ENCODE results near the gene AUTS2. TPM values are rescaled to one million over a fixed set of nuclear protein-coding genes. Genes with fewer than 3 reads are reported as not detected.

The AUTS2 gene
- polyA plus RNA-seq, 1 donor from 2014 or later, result 97.3 TPM

DNA sequence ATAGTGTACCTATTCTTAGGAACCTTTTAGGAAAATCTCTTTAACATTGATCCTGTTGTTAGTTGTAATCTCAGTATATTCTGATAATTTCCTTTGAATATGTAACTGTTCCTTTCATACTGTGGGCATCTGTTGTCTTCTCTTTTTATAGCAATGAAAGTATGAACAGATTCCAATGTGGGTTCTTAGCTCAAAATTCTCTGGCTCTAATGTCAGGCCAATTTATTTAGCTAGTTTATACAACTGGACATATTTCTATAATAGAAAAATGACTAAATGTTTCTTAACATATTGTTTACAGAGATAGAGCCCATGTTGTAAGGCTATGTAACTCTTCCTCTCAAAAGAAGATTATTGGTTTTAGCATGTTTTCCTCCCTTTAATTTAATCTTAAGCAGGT is 363.2 kb downstream of the AUTS2 start:
- H3K4me3 ChIP-seq (ENCODE audit: low read length), result no peak overlapping the region
- H3F3A ChIP-seq (ENCODE audit: insufficient read depth, low read length, poor library complexity, severe bottlenecking), result no peaks in the 10 kb centered on the region
- H3K9ac ChIP-seq (ENCODE audit: low read length), result no peak overlapping the region
- H3K9me3 ChIP-seq (ENCODE audit: low read length), result no peaks in the 10 kb centered on the region
- H2AFZ ChIP-seq (ENCODE audit: low read depth, low read length), result no peak overlapping the region
- no peaks in the 10 kb centered on the region for H3K9me2 ChIP-seq (ENCODE audit: insufficient read depth, low read length)
- H3K27ac ChIP-seq (ENCODE audit: low read length), result no peak overlapping the region
- TF ChIP-seq EP300 (conservative IDR thresholded peaks at IDR 0.05; ENCODE audit: poor library complexity, severe bottlenecking) (no peak), SMC3 (conservative IDR thresholded peaks at IDR 0.05; ENCODE audit: poor library complexity) (no peak), MXI1 (conservative IDR thresholded peaks at IDR 0.05; ENCODE audit: poor library complexity, severe bottlenecking) (no peak), EZH2 (IDR thresholded peaks at IDR 0.05; ENCODE audit: borderline replicate concordance, insufficient read depth, low read length, poor library complexity, severe bottlenecking) (no peak), RAD21 (conservative IDR thresholded peaks at IDR 0.05) (no peak)
- H3K36me3 ChIP-seq (ENCODE audit: insufficient read depth, low read length), result no peaks in the 10 kb centered on the region
- H3K4me2 ChIP-seq (ENCODE audit: low read length), result no peak overlapping the region
- no peaks in the 10 kb centered on the region for H4K20me1 ChIP-seq (ENCODE audit: insufficient read depth)
- no peaks in the 10 kb centered on the region for H3K27me3 ChIP-seq (ENCODE audit: insufficient read depth, low read depth, low read length)
- peaks cover 8% of the 10 kb centered on the region for H3K79me2 ChIP-seq (replicated peaks; ENCODE audit: insufficient read depth, low read length)

DNA sequence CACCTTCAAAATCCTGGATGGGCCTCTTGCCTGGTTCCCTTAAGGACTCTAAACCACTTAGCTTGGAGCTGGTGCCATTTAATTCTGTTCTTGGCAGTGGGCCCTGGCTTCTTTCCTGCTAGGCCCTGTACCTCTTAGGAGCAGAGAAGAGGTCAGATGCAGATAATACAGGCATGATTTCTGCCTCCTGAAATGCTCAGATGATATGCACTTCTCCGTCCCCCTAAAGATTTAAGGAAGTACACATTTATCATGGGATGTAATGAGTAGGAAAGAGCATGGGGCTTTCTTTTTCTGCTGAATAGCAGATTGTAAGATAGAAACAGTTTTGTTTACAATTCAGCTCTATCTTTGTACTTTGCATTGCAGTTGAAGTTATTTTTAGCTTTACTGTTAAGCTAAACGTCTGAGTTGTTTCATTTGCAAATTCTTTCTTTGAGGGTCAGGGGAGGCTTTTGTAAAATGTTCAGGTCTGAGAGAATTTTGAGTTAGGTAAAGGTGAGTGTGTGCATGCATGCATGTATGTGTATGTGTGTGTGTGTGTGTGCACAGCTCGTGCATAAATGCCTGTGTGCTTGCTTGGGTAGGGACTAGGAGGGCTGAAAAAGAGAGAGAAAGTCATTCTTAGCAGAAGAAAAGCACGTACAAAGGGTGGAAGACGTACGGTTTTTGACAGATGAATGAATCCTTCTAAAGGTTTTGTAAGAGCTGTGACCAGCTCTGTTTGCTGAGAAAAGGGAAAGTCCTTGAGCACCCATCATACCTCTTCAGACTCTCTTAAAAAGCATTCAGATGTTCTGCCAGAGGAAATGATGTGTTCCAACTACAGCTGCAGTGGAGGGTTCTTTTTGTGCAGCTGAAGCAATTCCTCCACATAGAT is 364.2 kb downstream of the AUTS2 start:
- Histone ChIP-seq H3K4me2 (ENCODE audit: low read length) (no peak overlapping the region), H3K9ac (ENCODE audit: low read length) (no peak overlapping the region), H3K79me2 (replicated peaks; ENCODE audit: insufficient read depth, low read length) (peaks cover 11% of the 10 kb centered on the region), H3K9me2 (ENCODE audit: insufficient read depth, low read length) (no peaks in the 10 kb centered on the region), H3K9me3 (ENCODE audit: low read length) (no peaks in the 10 kb centered on the region), H3F3A (ENCODE audit: insufficient read depth, low read length, poor library complexity, severe bottlenecking) (no peaks in the 10 kb centered on the region), H3K27me3 (ENCODE audit: insufficient read depth, low read depth, low read length) (no peaks in the 10 kb centered on the region), H4K20me1 (ENCODE audit: insufficient read depth) (no peaks in the 10 kb centered on the region), H3K36me3 (ENCODE audit: insufficient read depth, low read length) (no peaks in the 10 kb centered on the region), H3K27ac (ENCODE audit: low read length) (no peak overlapping the region), H3K4me3 (ENCODE audit: low read length) (no peak overlapping the region), H2AFZ (ENCODE audit: low read depth, low read length) (no peak overlapping the region)
- TF ChIP-seq SMC3 (conservative IDR thresholded peaks at IDR 0.05; ENCODE audit: poor library complexity) (no peak), TAF1 (IDR thresholded peaks at IDR 0.05; ENCODE audit: low read depth) (no peak), MXI1 (conservative IDR thresholded peaks at IDR 0.05; ENCODE audit: poor library complexity, severe bottlenecking) (no peak), RAD21 (conservative IDR thresholded peaks at IDR 0.05) (no peak), EZH2 (IDR thresholded peaks at IDR 0.05; ENCODE audit: borderline replicate concordance, insufficient read depth, low read length, poor library complexity, severe bottlenecking) (no peak), POLR2AphosphoS5 (IDR thresholded peaks at IDR 0.05) (no peak), REST (IDR thresholded peaks at IDR 0.05; ENCODE audit: borderline replicate concordance) (no peak), EP300 (conservative IDR thresholded peaks at IDR 0.05; ENCODE audit: poor library complexity, severe bottlenecking) (no peak)
- TF ChIP-seq, protein P1, sequence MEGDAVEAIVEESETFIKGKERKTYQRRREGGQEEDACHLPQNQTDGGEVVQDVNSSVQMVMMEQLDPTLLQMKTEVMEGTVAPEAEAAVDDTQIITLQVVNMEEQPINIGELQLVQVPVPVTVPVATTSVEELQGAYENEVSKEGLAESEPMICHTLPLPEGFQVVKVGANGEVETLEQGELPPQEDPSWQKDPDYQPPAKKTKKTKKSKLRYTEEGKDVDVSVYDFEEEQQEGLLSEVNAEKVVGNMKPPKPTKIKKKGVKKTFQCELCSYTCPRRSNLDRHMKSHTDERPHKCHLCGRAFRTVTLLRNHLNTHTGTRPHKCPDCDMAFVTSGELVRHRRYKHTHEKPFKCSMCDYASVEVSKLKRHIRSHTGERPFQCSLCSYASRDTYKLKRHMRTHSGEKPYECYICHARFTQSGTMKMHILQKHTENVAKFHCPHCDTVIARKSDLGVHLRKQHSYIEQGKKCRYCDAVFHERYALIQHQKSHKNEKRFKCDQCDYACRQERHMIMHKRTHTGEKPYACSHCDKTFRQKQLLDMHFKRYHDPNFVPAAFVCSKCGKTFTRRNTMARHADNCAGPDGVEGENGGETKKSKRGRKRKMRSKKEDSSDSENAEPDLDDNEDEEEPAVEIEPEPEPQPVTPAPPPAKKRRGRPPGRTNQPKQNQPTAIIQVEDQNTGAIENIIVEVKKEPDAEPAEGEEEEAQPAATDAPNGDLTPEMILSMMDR (IDR thresholded peaks at IDR 0.05; ENCODE audit: poor library complexity, severe bottlenecking), result no peak
